Prostate gland (tissue), 2 donors: ENCODE measurements around the gene CEP57L1. TPM values are rescaled to one million over a fixed set of nuclear protein-coding genes. Genes with fewer than 3 reads are reported as not detected.

Source experiments
- DNase-seq: peaks from one replicate; pipeline ENCODE4 v3.0.0-alpha.2; 2019; ENCODE audit warnings: low spot score
- H3K27ac ChIP-seq, 2 donors: fragments of 200-600 bp; sonication (generic); 2 replicates each; pipeline ENCODE4 v1.5.1; 2017 to 2019
- H3K27me3 ChIP-seq: fragments of 200-600 bp; sonication (generic); replicated peaks from 2 replicates; pipeline ENCODE4 v1.5.1; 2019; ENCODE audit not compliant: insufficient read depth
- H3K36me3 ChIP-seq, 2 donors: fragments of 200-600 bp; sonication (generic); 1 replicate in 1 of 2; 2 replicates in 1 of 2; pipeline versions ENCODE4 v1.5.1 to v1.8.1; 2017 to 2019
- H3K4me1 ChIP-seq: fragments of 200-600 bp; sonication (generic); replicated peaks from 2 replicates; pipeline ENCODE4 v1.5.1; 2019
- H3K4me3 ChIP-seq, 2 donors: fragments of 200-600 bp; sonication (generic); 2 replicates each; pipeline ENCODE4 v1.5.1; 2017 to 2019
- H3K9me3 ChIP-seq: fragments of 200-600 bp; sonication (generic); 2 replicates; pipeline ENCODE4 v1.5.1; 2017
- CTCF ChIP-seq, 4 experiments: fragments of 200-600 bp in 2 of 4; fragments of 450-650 bp in 2 of 4; sonication (generic) in 2 of 4; IDR thresholded peaks; 1 replicate in 3 of 4; 2 replicates in 1 of 4; pipeline ENCODE4 v1.5.1; 2016 to 2019; ENCODE audit warnings: antibody characterized with exemption in 4 of 4, mild to moderate bottlenecking in 2 of 4, moderate library complexity in 2 of 4
- POLR2A ChIP-seq: fragments of 450-650 bp; IDR thresholded peaks from one replicate; pipeline ENCODE4 v1.6.1; 2016; ENCODE audit warnings: antibody characterized with exemption, mild to moderate bottlenecking
- POLR2AphosphoS5 ChIP-seq: sonication (generic); formaldehyde crosslinking; IDR thresholded peaks from one replicate; pipeline ENCODE4 v1.6.1; 2017; ENCODE audit warnings: antibody characterized with exemption
- WGBS: methylation state at CpG from one replicate; pipeline ENCODE4 v1.1.5; 2018; 5-methylcytosine and 5-hydroxymethylcytosine counted together
- intact Hi-C: fragments of 100-400 bp; cut with DNase I; formaldehyde crosslinking; loops from one replicate; pipeline ENCODE4 v1.14.2; 2022
- total RNA-seq, 2 donors: library from RNA; depleted of rRNA; stranded (reverse); fragments of >200 nt; gene quantifications; one replicate each; pipeline ENCODE4 v1.1.0, GENCODE V29; 2016

The CEP57L1 gene
- total RNA-seq, 2 donors from 2014 or later: 9.9 to 11.8 TPM

- Histone ChIP-seq H3K4me3 (no peak overlapping the region), H3K4me1 (no peaks in the 10 kb centered on the region), H3K36me3 (no peaks in the 10 kb centered on the region), H3K27ac (no peak overlapping the region), H3K27me3 (no peaks in the 10 kb centered on the region), H3K9me3 (no peaks in the 10 kb centered on the region)
- intact Hi-C loops: no loop called here
- TF ChIP-seq POLR2A: no peak
- no peak for TF ChIP-seq POLR2AphosphoS5
- TF ChIP-seq CTCF (IDR thresholded peaks at IDR 0.05): no peak
- DNase-seq: no peak
- WGBS: 94% methylated on average over 2 of the region's 2 CpGs
These were observed 42.0 kb upstream of the CEP57L1 start for GRCh38 chr6:109053336-109053735.

GRCh38 chr6:109055771-109056235 is 39.5 kb upstream of the CEP57L1 start:
- no peak for DNase-seq
- Histone ChIP-seq H3K9me3 (no peaks in the 10 kb centered on the region), H3K36me3 (no peaks in the 10 kb centered on the region), H3K4me1 (peaks cover 5% of the 10 kb centered on the region), H3K27ac (no peak overlapping the region), H3K27me3 (no peaks in the 10 kb centered on the region), H3K4me3 (no peak overlapping the region)
- TF ChIP-seq POLR2A: no peak
- no peak for TF ChIP-seq CTCF (IDR thresholded peaks at IDR 0.05)
- no peak for TF ChIP-seq POLR2AphosphoS5
- 98% methylated on average over 1 of the region's 1 CpG for whole genome bisulfite sequencing
- intact Hi-C loops: no loop called here

- DNase-seq: no peak
- Histone ChIP-seq H3K4me3 (no peak overlapping the region), H3K27me3 (no peaks in the 10 kb centered on the region), H3K9me3 (no peaks in the 10 kb centered on the region), H3K27ac (no peak overlapping the region), H3K36me3 (no peaks in the 10 kb centered on the region), H3K4me1 (peaks cover 5% of the 10 kb centered on the region)
- intact Hi-C loops: no loop called here
- TF ChIP-seq POLR2A (no peak), POLR2AphosphoS5 (no peak), CTCF (IDR thresholded peaks at IDR 0.05) (no peak)
These were observed 38.6 kb upstream of the CEP57L1 start for GRCh38 chr6:109056661-109057060.

- H3K27ac ChIP-seq: no peak overlapping the region
- DNase-seq: no peak
- 68% methylated on average over 2 of the region's 2 CpGs for WGBS
- H3K27me3 ChIP-seq: no peaks in the 10 kb centered on the region
- H3K4me1 ChIP-seq: peaks cover 5% of the 10 kb centered on the region
- TF ChIP-seq POLR2A (no peak), CTCF (IDR thresholded peaks at IDR 0.05) (no peak), POLR2AphosphoS5 (no peak)
- no peak overlapping the region for H3K4me3 ChIP-seq
- intact Hi-C loops: no loop called here
- H3K9me3 ChIP-seq: no peaks in the 10 kb centered on the region
- H3K36me3 ChIP-seq: no peaks in the 10 kb centered on the region
These were observed 36.7 kb upstream of the CEP57L1 start for GRCh38 chr6:109058620-109059019.

GRCh38 chr6:109059153-109059552 is 36.2 kb upstream of the CEP57L1 start:
- H3K4me3 ChIP-seq: no peak overlapping the region
- TF ChIP-seq POLR2A (no peak), CTCF (IDR thresholded peaks at IDR 0.05) (no peak), POLR2AphosphoS5 (peak; percentile 53)
- no peak overlapping the region for H3K27ac ChIP-seq
- WGBS: 46% methylated on average over 3 of the region's 3 CpGs
- no peaks in the 10 kb centered on the region for H3K27me3 ChIP-seq
- no peaks in the 10 kb centered on the region for H3K9me3 ChIP-seq
- no peaks in the 10 kb centered on the region for H3K36me3 ChIP-seq
- peak; percentile 23 for DNase-seq
- peaks cover 5% of the 10 kb centered on the region for H3K4me1 ChIP-seq
- intact Hi-C loops: no loop called here
